Esophagus squamous epithelium (tissue), 4 donors: ENCODE measurements around the gene ANKRD11.

Source experiments
- POLR2A ChIP-seq, 4 donors: fragments of 450-650 bp; IDR thresholded peaks; one replicate each; pipeline ENCODE4 v1.6.1; 2017; ENCODE audit warnings: antibody characterized with exemption in 4 of 4, mild to moderate bottlenecking in 4 of 4, moderate library complexity in 3 of 4
- TF ChIP-seq, protein P1 (sequence below), 6 experiments: fragments of 450-650 bp in 4 of 6; fragments of 200-600 bp in 2 of 6; sonication (generic) in 2 of 6; IDR thresholded peaks; one replicate each; pipeline ENCODE4 v1.5.1; 2016 to 2019; ENCODE audit warnings: antibody characterized with exemption in 6 of 6, mild to moderate bottlenecking in 4 of 6, moderate library complexity in 4 of 6

DNA sequence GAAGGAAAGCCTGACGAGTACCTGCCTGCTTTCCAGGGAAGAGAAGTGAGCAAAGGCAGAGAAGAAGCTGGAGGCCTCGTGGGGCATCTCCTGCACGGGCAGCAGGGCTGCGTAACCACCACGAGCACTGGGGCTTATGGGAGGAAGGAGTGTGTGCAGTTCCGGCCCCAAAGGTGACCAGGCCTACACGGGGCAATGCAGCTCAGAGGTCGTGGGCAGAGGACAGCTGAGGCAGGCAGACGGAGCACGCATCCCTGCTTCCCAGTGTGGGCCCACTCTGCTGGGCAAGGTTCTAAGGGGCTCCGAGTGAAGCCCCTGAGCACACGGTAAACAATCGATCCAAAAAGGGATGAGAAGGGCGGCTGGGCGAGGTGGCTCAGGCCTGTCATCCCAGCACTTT lies 109.7 kb downstream of the ANKRD11 start:
- TF ChIP-seq, protein P1, sequence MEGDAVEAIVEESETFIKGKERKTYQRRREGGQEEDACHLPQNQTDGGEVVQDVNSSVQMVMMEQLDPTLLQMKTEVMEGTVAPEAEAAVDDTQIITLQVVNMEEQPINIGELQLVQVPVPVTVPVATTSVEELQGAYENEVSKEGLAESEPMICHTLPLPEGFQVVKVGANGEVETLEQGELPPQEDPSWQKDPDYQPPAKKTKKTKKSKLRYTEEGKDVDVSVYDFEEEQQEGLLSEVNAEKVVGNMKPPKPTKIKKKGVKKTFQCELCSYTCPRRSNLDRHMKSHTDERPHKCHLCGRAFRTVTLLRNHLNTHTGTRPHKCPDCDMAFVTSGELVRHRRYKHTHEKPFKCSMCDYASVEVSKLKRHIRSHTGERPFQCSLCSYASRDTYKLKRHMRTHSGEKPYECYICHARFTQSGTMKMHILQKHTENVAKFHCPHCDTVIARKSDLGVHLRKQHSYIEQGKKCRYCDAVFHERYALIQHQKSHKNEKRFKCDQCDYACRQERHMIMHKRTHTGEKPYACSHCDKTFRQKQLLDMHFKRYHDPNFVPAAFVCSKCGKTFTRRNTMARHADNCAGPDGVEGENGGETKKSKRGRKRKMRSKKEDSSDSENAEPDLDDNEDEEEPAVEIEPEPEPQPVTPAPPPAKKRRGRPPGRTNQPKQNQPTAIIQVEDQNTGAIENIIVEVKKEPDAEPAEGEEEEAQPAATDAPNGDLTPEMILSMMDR (IDR thresholded peaks at IDR 0.05), result no peak
- TF ChIP-seq POLR2A (IDR thresholded peaks at IDR 0.05), result no peak
